Suprapubic skin (tissue), 4 donors: Measurements from ENCODE around the gene SERPINA12. TPM values are rescaled to one million over a fixed set of nuclear protein-coding genes. Genes with fewer than 3 reads are reported as not detected.
A peak's percentile ranks its signal among the peaks of the same experiment; 100 is the strongest.

Source experiments
- DNase-seq, 2 donors: peaks; one replicate each; pipeline ENCODE4 v3.0.0-alpha.2; 2019; ENCODE audit warnings: low spot score in 2 of 2
- H3K27ac ChIP-seq: fragments of 200-600 bp; sonication (generic); one replicate; pipeline ENCODE4 v1.5.1; 2019
- H3K27me3 ChIP-seq: fragments of 200-600 bp; sonication (generic); one replicate; pipeline ENCODE4 v1.5.1; 2019
- H3K36me3 ChIP-seq: fragments of 200-600 bp; sonication (generic); one replicate; pipeline ENCODE4 v1.5.1; 2019
- H3K4me1 ChIP-seq: fragments of 200-600 bp; sonication (generic); one replicate; pipeline ENCODE4 v1.5.1; 2019
- H3K4me3 ChIP-seq: fragments of 200-600 bp; sonication (generic); one replicate; pipeline ENCODE4 v1.5.1; 2019; ENCODE audit warnings: mild to moderate bottlenecking
- H3K9me3 ChIP-seq: fragments of 200-600 bp; sonication (generic); one replicate; pipeline ENCODE4 v1.5.1; 2019
- EP300 ChIP-seq: sonication (generic); formaldehyde crosslinking; IDR thresholded peaks from one replicate; pipeline ENCODE4 v1.6.1; 2017; ENCODE audit warnings: antibody characterized with exemption
- POLR2A ChIP-seq, 2 donors: fragments of 450-650 bp; IDR thresholded peaks; one replicate each; pipeline ENCODE4 v1.6.1; 2017; ENCODE audit warnings: antibody characterized with exemption in 2 of 2, mild to moderate bottlenecking in 2 of 2, moderate library complexity in 2 of 2
- POLR2AphosphoS5 ChIP-seq, 3 donors: sonication (generic); formaldehyde crosslinking; IDR thresholded peaks; one replicate each; pipeline ENCODE4 v1.6.1; 2017; ENCODE audit warnings: antibody characterized with exemption in 3 of 3
- whole genome bisulfite sequencing: methylation state at CpG from one replicate; pipeline ENCODE4 v1.1.5; 2018; 5-methylcytosine and 5-hydroxymethylcytosine counted together
- total RNA-seq, 4 donors: library from RNA; depleted of rRNA; stranded (reverse); fragments of >200 nt; gene quantifications; one replicate each; pipeline ENCODE4 v1.1.0, GENCODE V29; 2016
- TF ChIP-seq, protein P1 (sequence below), 2 donors: fragments of 200-600 bp in 1 of 2; fragments of 450-650 bp in 1 of 2; sonication (generic) in 1 of 2; IDR thresholded peaks; one replicate each; pipeline ENCODE4 v1.5.1; 2016 to 2019; ENCODE audit warnings: antibody characterized with exemption in 2 of 2, mild to moderate bottlenecking in 1 of 2, moderate library complexity in 1 of 2

SERPINA12 gene
- total RNA-seq, 4 donors from 2014 or later = 91.3 to 486 (median 265) TPM

DNA sequence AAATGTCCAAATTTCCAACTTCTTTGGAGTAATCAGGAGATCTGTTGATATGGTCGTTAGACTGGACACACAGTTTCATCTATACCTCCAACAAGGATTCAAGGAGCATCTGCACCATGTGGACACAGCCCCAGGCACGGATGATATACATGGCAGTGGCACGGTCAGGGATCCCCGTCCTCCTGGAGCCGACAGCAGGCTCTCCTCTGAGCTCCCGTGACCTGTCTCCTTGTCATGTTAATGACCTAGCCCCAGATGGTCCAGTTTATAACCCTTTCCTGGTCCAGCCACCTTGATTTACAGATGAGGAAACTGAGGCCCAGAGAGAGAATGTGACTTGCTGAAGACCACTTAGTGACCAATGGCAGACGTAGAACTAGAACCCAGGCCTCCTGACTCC is 35.5 kb upstream of the SERPINA12 start:
- TF ChIP-seq POLR2A (IDR thresholded peaks at IDR 0.05) = no peak
- Histone ChIP-seq H3K27me3 (no peaks in the 10 kb centered on the region), H3K4me3 (no peak overlapping the region), H3K27ac (no peak overlapping the region), H3K36me3 (no peaks in the 10 kb centered on the region), H3K4me1 (peaks cover 46% of the 10 kb centered on the region), H3K9me3 (no peaks in the 10 kb centered on the region)
- no peak for DNase-seq
- WGBS = 91% methylated on average over 5 of the region's 7 CpGs

DNA sequence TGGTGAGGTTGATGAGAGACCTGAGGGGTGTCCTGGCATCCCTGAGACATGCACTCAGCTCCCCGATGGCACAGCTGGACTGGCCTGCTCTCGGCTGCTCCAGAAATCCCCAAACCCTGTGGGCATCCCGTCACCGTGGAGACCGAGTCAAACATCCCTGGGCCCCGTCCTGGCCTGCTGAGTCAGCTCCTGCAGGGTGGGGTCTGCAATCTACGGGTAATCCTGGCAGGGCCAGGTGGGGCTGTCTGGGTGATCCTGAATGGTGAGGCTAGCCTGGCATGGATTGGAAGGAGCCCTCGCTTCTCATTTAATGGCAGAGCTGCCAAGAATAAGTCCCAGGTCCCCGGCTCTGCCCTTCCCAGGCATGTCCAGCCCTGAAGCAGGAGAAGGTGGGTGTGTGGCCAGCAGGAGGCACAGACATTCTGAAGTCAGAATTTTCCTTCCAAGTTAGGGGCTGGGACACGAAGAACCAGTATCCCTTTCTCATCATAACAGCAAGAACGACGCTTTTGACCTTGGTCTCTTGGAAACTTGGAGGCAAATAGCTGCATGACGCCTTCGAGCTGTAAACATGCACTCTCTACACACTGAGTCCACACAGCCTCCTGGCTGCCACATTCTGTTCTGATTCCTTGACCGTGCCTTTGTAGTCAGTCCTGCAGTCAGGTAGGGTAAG is 34.3 kb upstream of the SERPINA12 start:
- H3K9me3 ChIP-seq = no peaks in the 10 kb centered on the region
- peak overlapping the region; percentile 75 for H3K27ac ChIP-seq
- no peak overlapping the region for H3K4me3 ChIP-seq
- H3K36me3 ChIP-seq = no peaks in the 10 kb centered on the region
- peaks cover 46% of the 10 kb centered on the region for H3K4me1 ChIP-seq
- no peak for DNase-seq
- no peaks in the 10 kb centered on the region for H3K27me3 ChIP-seq
- TF ChIP-seq EP300 (no peak), POLR2AphosphoS5 (IDR thresholded peaks at IDR 0.05) (no peak), POLR2A (IDR thresholded peaks at IDR 0.05) (no peak)
- TF ChIP-seq, protein P1, sequence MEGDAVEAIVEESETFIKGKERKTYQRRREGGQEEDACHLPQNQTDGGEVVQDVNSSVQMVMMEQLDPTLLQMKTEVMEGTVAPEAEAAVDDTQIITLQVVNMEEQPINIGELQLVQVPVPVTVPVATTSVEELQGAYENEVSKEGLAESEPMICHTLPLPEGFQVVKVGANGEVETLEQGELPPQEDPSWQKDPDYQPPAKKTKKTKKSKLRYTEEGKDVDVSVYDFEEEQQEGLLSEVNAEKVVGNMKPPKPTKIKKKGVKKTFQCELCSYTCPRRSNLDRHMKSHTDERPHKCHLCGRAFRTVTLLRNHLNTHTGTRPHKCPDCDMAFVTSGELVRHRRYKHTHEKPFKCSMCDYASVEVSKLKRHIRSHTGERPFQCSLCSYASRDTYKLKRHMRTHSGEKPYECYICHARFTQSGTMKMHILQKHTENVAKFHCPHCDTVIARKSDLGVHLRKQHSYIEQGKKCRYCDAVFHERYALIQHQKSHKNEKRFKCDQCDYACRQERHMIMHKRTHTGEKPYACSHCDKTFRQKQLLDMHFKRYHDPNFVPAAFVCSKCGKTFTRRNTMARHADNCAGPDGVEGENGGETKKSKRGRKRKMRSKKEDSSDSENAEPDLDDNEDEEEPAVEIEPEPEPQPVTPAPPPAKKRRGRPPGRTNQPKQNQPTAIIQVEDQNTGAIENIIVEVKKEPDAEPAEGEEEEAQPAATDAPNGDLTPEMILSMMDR (IDR thresholded peaks at IDR 0.05) = no peak
- 20% methylated on average over 13 of the region's 15 CpGs for WGBS

DNA sequence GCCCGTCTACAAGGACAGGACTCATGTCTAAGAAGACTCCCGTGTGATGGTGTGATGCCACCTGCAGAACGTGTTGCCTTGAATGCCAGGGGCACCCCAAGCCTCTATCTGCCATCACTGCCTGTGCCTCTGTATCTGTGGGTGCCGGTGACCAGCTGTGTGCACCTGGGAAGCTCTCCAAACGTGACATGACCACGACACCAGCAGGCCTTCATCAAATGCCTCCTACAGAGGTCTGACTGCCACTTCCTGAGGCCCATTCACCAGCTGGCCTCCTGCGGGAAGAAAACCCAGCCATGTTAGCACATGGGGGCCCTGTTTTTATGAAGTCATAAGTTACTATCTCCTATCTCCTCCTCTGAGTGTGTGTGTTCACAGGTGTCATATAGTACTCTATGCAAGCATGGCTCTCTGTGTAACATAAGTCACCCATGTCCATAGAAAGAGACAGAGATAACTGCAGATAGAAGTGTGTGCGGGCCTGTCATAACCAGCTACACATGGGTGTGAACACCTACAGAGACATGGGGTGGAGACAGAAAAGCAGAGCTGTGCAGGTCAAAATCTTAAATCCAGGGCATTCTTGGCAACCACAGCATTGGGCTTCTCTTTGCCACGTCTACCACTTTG is 33.7 kb upstream of the SERPINA12 start:
- WGBS = 60% methylated on average over 6 of the region's 9 CpGs
- DNase-seq = no peak

DNA sequence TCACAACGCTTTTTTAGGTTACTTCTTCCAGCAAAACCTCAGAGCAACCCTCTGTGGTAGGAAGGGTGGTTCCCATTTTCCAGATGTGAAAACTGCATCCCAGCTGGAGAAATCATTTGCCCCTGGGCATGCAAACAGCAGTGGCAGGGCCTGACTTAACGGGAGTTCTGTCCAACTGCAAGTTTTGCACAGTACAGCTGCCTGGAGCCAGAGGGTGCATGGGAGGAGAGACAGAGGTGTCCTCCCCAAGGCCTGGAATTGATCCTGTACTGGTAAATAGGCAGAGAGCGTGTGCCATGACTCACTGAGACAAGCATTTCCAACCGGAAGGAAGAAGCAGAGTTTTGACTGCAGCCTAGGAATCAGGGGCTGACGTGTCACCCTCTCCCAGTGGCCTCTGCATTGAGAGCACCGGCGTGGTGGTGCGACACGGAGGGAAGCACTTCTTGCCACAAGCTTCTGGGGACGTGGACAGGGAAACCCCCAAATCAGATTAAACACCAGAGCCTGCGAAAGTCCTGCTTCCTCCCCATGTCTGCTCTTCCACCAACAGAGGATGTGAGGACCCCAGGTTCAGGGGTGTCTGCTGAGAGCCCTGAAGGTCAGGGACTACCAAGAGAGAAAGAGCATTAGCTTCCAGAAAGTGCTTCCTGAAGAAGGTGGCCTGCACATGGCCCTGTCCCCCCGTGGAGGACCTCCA is 33.0 kb upstream of the SERPINA12 start:
- DNase-seq = no peak
- H3K36me3 ChIP-seq = no peaks in the 10 kb centered on the region
- no peaks in the 10 kb centered on the region for H3K9me3 ChIP-seq
- peaks cover 37% of the 10 kb centered on the region for H3K4me1 ChIP-seq
- 41% methylated on average over 6 of the region's 12 CpGs for WGBS
- no peaks in the 10 kb centered on the region for H3K27me3 ChIP-seq
- peak overlapping the region; percentile 75 for H3K27ac ChIP-seq
- TF ChIP-seq, protein P1 (IDR thresholded peaks at IDR 0.05) = no peak
- TF ChIP-seq EP300 (no peak), POLR2A (IDR thresholded peaks at IDR 0.05) (no peak), POLR2AphosphoS5 (IDR thresholded peaks at IDR 0.05) (no peak)
- no peak overlapping the region for H3K4me3 ChIP-seq

More for the DNA sequence above, 33.7 kb upstream of the SERPINA12 start:
- Histone ChIP-seq H3K27me3 (no peaks in the 10 kb centered on the region), H3K36me3 (no peaks in the 10 kb centered on the region), H3K27ac (peak overlapping the region; percentile 75), H3K4me1 (peaks cover 40% of the 10 kb centered on the region), H3K9me3 (no peaks in the 10 kb centered on the region), H3K4me3 (no peak overlapping the region)
- TF ChIP-seq EP300 = no peak

DNA sequence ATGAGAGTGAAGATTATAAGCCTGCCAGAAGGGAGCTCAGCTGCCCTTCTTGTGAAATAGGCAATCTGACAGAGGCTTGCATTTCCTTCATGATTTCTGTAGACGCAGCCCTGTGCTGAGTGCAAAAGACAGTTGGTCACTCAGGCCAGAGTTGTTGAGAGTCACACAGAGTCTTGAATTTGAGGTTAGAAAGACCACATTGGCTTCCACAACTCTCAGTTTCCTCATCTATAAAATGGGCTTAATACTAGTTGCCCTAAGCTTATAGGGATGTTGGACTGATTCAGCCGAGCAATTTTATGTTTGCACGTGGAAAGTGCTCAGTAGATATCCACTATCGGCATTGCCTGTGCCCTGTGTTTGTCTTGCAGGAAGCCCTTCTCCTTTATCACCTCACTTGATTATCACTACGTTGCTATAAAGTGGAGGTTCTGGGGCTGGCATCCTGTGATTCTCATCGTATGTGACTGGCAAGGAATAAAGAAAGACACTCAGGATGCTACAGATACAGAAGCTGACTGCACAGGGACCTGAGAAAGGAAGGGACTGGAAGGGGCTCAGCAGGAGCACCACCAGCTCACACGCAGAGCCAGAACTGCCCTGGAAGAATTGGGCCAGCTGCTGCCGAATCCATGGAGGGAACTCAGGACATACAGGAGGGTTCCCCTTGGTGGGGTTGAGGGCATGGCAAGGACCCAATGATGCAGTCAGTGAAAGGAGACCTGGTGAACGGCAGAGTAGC is 32.1 kb upstream of the SERPINA12 start:
- H3K27me3 ChIP-seq = no peaks in the 10 kb centered on the region
- H3K36me3 ChIP-seq = no peaks in the 10 kb centered on the region
- no peak for DNase-seq
- H3K4me1 ChIP-seq = peaks cover 37% of the 10 kb centered on the region
- H3K4me3 ChIP-seq = no peak overlapping the region
- H3K27ac ChIP-seq = peak overlapping the region; percentile 39
- TF ChIP-seq POLR2A (IDR thresholded peaks at IDR 0.05) = no peak
- TF ChIP-seq EP300 = no peak
- no peak for TF ChIP-seq POLR2AphosphoS5 (IDR thresholded peaks at IDR 0.05)
- TF ChIP-seq, protein P1 (IDR thresholded peaks at IDR 0.05) = no peak
- 78% methylated on average over 9 of the region's 9 CpGs for WGBS
- no peaks in the 10 kb centered on the region for H3K9me3 ChIP-seq
